ENCODE measurements around the gene LIN7A.

LIN7A gene

DNA sequence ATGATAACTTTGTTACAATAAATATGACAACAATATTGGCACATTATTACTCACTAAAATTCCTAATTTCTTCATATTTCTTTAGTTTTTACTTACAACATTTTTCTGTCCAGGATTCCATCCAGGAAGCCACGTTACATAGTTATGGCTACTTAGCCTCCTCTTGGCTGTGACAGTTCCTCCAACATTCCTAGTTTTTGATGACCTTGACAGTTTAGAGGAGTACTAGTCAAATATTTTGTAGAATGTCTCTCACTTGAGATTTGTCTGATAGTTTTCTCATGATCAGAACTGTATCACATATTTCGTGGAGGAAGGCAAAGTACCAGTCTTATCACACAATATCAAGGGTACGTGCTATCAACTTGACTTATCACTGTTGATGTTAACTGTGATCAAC is 29.8 kb upstream of the LIN7A start:
- in situ Hi-C loops (cut with HindIII; ENCODE audit: low sequenced_read_pairs) = no loop called here
- DNase-seq (ENCODE audit: low read depth, low spot score) = no peak
- no peak overlapping the region for H3K4me3 ChIP-seq (ENCODE audit: low read depth, low read length)
- TF ChIP-seq, protein P1, sequence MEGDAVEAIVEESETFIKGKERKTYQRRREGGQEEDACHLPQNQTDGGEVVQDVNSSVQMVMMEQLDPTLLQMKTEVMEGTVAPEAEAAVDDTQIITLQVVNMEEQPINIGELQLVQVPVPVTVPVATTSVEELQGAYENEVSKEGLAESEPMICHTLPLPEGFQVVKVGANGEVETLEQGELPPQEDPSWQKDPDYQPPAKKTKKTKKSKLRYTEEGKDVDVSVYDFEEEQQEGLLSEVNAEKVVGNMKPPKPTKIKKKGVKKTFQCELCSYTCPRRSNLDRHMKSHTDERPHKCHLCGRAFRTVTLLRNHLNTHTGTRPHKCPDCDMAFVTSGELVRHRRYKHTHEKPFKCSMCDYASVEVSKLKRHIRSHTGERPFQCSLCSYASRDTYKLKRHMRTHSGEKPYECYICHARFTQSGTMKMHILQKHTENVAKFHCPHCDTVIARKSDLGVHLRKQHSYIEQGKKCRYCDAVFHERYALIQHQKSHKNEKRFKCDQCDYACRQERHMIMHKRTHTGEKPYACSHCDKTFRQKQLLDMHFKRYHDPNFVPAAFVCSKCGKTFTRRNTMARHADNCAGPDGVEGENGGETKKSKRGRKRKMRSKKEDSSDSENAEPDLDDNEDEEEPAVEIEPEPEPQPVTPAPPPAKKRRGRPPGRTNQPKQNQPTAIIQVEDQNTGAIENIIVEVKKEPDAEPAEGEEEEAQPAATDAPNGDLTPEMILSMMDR (IDR thresholded peaks at IDR 0.05; ENCODE audit: low read depth, low read length) = no peak

DNA sequence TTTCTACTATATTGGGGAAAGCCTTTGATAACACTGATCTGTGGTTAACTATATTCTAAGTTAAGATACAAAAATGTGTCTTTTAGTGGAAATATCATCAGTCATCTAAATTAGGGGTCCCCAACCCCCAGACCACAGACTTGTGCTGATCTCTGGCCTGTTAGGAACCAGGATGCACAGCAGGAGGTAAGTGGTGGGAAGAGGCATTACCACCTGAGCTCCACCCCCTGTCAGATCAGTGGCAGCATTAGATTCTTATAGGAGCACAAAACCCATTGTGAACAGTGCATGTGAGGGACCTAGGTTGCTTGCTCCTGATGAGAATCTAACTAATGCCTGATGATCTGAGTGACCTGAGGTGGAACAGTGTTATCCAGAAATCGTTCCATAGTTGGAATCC is 28.3 kb upstream of the LIN7A start:
- no peak overlapping the region for H3K4me3 ChIP-seq (ENCODE audit: low read depth, low read length)
- no peak for DNase-seq (ENCODE audit: low read depth, low spot score)
- TF ChIP-seq, protein P1 (IDR thresholded peaks at IDR 0.05; ENCODE audit: low read depth, low read length) = no peak
- in situ Hi-C loops (cut with HindIII; ENCODE audit: low sequenced_read_pairs) = no loop called here

DNA sequence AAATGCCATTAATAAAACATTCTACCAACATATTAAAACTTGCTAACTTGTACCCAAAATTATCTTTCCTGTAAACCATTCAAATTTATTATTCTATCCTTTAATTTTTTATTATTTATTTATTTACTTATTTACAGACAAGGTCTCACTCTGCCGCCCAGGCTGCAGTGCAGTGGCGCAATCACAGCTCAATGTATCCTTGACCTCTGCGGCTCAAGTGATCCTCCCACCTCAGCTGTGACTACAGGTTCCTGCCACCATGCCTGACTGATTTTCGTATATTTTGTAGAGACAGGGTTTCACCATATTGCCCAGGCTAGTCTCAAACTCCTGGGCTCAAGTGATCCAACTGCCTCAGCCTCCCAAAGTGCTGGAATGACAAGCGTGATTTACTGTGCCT is 20.4 kb upstream of the LIN7A start:
- DNase-seq (ENCODE audit: low read depth, low spot score) = no peak
- in situ Hi-C loops (cut with HindIII; ENCODE audit: low sequenced_read_pairs) = no loop called here

DNA sequence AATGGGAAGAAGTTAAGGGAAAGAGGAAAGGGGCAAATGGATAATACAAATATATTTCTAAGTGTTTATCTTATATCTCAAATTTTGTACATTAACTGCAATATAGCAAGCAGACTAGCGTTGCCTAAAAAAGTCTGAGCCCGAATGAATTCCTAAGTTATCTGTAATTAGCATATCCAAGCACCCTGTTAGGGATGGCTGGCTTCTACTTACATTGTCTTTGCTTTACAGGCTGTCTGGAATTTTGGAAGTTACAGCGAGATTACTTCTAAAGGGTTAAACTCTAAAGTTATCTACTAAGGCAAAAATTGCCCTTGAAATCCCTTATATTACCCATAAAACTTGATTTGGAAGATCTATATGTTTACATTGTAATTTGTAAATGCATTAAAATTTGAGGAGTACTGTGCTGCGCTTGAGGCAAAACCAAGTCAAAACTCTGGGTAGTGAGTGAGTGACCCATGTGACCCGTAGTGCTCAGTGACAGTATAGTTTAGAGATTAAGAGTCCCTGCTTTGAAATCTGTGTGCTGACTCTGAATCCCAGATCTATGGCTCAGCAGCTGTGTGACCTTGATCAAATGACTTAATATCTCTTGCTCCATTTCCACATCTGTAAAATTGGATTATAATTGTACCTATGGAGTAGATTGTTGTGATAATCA is 17.3 kb upstream of the LIN7A start:
- DNase-seq (ENCODE audit: low read depth, low spot score) = no peak
- H3K4me3 ChIP-seq (ENCODE audit: low read depth, low read length) = no peak overlapping the region
- TF ChIP-seq, protein P1 (IDR thresholded peaks at IDR 0.05; ENCODE audit: low read depth, low read length) = no peak
- in situ Hi-C loops (cut with HindIII; ENCODE audit: low sequenced_read_pairs) = no loop called here

More for the DNA sequence above, 20.4 kb upstream of the LIN7A start:
- H3K4me3 ChIP-seq (ENCODE audit: low read depth, low read length) = no peak overlapping the region
- TF ChIP-seq, protein P1 (IDR thresholded peaks at IDR 0.05; ENCODE audit: low read depth, low read length) = no peak

DNA sequence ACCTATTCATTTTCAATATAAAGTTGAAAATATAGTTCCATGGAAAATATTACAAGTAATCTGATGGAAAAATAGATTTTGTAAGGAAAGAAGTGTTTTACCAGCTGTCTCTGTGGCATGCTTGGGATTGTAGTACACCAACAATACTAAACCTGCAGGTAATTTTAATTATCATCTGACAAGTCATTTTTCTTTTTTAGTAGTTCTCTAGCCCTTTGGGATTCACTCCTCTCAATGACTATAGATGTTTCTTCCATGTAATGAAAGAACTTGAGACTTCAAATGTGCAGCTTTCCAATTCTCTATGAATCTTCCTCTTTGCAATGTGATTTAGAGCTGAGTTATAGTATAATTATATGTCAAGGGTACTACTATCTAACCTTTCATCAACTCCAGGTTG is 14.7 kb upstream of the LIN7A start:
- in situ Hi-C loops (cut with HindIII; ENCODE audit: low sequenced_read_pairs) = no loop called here
- TF ChIP-seq, protein P1 (IDR thresholded peaks at IDR 0.05; ENCODE audit: low read depth, low read length) = no peak
- DNase-seq (ENCODE audit: low read depth, low spot score) = no peak
- H3K4me3 ChIP-seq (ENCODE audit: low read depth, low read length) = no peak overlapping the region

DNA sequence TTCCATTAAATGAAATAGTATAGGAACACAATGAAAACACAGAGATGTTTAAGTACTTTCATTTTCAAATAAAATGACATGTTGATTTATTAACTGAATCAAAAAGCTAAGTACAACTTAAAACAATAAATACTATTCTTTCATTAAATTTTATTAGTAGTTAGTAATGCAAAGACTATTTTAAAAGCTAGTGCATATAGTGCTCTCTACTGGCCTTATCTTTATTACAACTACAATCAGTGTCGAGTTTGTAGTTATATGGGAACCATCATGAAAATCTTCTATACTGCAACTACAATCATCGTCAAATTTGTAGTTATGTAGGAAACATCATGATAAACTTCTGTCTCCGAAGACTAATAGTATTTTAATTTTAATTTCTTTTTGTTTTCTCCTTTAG is 8.9 kb upstream of the LIN7A start:
- H3K4me3 ChIP-seq (ENCODE audit: low read depth, low read length) = no peak overlapping the region
- in situ Hi-C loops (cut with HindIII; ENCODE audit: low sequenced_read_pairs) = no loop called here
- peak; percentile 23 for DNase-seq (ENCODE audit: low read depth, low spot score)
- TF ChIP-seq, protein P1 (IDR thresholded peaks at IDR 0.05; ENCODE audit: low read depth, low read length) = peak; percentile 31

Data from astrocyte of the spinal cord (primary cell).